ENCODE measurements around the gene ESM1.

The ESM1 gene

DNA sequence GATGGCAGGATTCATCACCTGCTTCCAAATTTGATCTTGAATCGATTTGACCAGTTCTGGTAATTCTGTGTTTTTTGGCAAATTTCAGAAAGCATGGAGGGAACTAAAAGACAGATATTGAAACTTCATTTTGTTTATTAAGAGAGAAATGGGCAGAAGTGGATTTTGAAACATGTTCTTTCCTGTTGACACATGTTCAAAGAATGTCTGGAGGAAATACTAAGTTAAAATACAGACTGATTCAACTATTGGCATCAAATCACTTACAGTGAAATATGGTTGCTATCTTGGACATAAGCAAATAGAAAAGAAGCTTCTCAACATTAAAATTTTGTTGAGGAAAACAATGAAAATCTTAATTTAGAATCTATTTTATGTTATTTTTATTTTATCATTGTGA, 19.3 kb upstream of the ESM1 start:
- no peak for TF ChIP-seq CREB1 (IDR thresholded peaks at IDR 0.05; ENCODE audit: low read depth)
- no peak for TF ChIP-seq NFIC (IDR thresholded peaks at IDR 0.05)
- TF ChIP-seq ZBTB7A (IDR thresholded peaks at IDR 0.05; ENCODE audit: low read depth), result no peak
- TF ChIP-seq, protein P1, sequence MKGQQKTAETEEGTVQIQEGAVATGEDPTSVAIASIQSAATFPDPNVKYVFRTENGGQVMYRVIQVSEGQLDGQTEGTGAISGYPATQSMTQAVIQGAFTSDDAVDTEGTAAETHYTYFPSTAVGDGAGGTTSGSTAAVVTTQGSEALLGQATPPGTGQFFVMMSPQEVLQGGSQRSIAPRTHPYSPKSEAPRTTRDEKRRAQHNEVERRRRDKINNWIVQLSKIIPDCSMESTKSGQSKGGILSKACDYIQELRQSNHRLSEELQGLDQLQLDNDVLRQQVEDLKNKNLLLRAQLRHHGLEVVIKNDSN (IDR thresholded peaks at IDR 0.05), result no peak
- no peak for TF ChIP-seq REST (IDR thresholded peaks at IDR 0.05; ENCODE audit: low read depth)
- TF ChIP-seq FOXM1 (IDR thresholded peaks at IDR 0.05; ENCODE audit: borderline replicate concordance, low read depth), result no peak
- TF ChIP-seq, protein P2, sequence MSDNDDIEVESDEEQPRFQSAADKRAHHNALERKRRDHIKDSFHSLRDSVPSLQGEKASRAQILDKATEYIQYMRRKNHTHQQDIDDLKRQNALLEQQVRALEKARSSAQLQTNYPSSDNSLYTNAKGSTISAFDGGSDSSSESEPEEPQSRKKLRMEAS (IDR thresholded peaks at IDR 0.05), result no peak
- TF ChIP-seq EP300 (IDR thresholded peaks at IDR 0.05; ENCODE audit: borderline replicate concordance), result no peak
- TF ChIP-seq TEAD4 (IDR thresholded peaks at IDR 0.05), result no peak

DNA sequence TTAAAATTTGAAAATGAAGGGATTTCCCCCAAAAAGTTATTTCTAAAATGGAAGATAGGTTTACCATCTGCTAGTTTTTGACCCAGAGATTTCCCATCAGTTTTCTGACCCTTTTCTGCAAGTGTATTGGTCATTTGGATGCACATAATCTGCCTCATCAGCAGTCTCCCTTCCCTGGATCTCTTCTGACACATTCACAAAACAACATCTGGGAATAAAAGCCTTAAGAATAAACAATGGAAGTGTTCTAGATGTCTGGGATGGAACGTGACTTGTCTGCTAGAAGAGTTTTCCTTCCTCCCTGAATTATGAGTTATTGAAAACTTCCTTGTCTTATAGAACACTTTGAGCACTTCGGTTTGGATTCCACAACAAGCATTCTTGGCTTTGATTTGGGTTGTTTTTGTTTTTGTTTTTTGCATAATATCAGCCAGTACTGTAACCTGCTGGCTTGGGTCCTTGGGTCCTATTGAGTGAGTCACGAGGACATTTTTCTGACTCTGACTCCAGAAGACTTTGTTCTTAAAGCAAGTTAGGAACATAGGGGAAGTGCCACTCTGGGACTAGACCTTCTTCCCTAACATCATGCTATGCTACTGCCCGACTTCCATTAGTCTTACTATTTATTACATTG, 18.2 kb upstream of the ESM1 start:
- TF ChIP-seq, protein P1 (IDR thresholded peaks at IDR 0.05), result no peak
- TF ChIP-seq TEAD4 (IDR thresholded peaks at IDR 0.05) (no peak), CEBPB (IDR thresholded peaks at IDR 0.05) (no peak), REST (IDR thresholded peaks at IDR 0.05; ENCODE audit: low read depth) (no peak), EP300 (IDR thresholded peaks at IDR 0.05; ENCODE audit: borderline replicate concordance) (no peak), ZBTB7A (IDR thresholded peaks at IDR 0.05; ENCODE audit: low read depth) (no peak), YY1 (IDR thresholded peaks at IDR 0.05; ENCODE audit: low read depth) (no peak), RAD21 (IDR thresholded peaks at IDR 0.05; ENCODE audit: low read depth) (no peak), TAF1 (IDR thresholded peaks at IDR 0.05; ENCODE audit: low read depth) (no peak), FOXM1 (IDR thresholded peaks at IDR 0.05; ENCODE audit: borderline replicate concordance, low read depth) (no peak), CREB1 (IDR thresholded peaks at IDR 0.05; ENCODE audit: low read depth) (no peak), NFIC (IDR thresholded peaks at IDR 0.05) (no peak), EGR1 (IDR thresholded peaks at IDR 0.05) (no peak), TCF12 (IDR thresholded peaks at IDR 0.05; ENCODE audit: low read depth) (no peak)
- TF ChIP-seq, protein P2 (IDR thresholded peaks at IDR 0.05), result no peak

- TF ChIP-seq TCF12 (IDR thresholded peaks at IDR 0.05; ENCODE audit: low read depth) (no peak), REST (IDR thresholded peaks at IDR 0.05; ENCODE audit: low read depth) (no peak), EP300 (IDR thresholded peaks at IDR 0.05; ENCODE audit: borderline replicate concordance) (no peak), TAF1 (IDR thresholded peaks at IDR 0.05; ENCODE audit: low read depth) (no peak), EGR1 (IDR thresholded peaks at IDR 0.05) (no peak), TEAD4 (IDR thresholded peaks at IDR 0.05) (no peak), ZBTB7A (IDR thresholded peaks at IDR 0.05; ENCODE audit: low read depth) (no peak), FOXM1 (IDR thresholded peaks at IDR 0.05; ENCODE audit: borderline replicate concordance, low read depth) (no peak), CEBPB (IDR thresholded peaks at IDR 0.05) (no peak), YY1 (IDR thresholded peaks at IDR 0.05; ENCODE audit: low read depth) (no peak), NFIC (IDR thresholded peaks at IDR 0.05) (no peak), RAD21 (IDR thresholded peaks at IDR 0.05; ENCODE audit: low read depth) (no peak), CREB1 (IDR thresholded peaks at IDR 0.05; ENCODE audit: low read depth) (no peak)
- TF ChIP-seq, protein P2 (IDR thresholded peaks at IDR 0.05), result no peak
- TF ChIP-seq, protein P1 (IDR thresholded peaks at IDR 0.05), result no peak
These were observed 11.7 kb upstream of the ESM1 start for GRCh38 chr5:54997081-54997480.

Data from Ishikawa (cell line).